Measurements from ENCODE around the gene SHTN1.

The SHTN1 gene

GRCh38 chr10:116889066-116889465 is 115.9 kb downstream of the SHTN1 start:
- no peak for TF ChIP-seq CTCF (IDR thresholded peaks at IDR 0.05; ENCODE audit: extremely low read depth, insufficient read depth, missing control alignments)
- no peak for DNase-seq (ENCODE audit: low spot score)
- in situ Hi-C loops (cut with MboI; ENCODE audit: low pct_unique_long_range_greater_than_20kb, low sequenced_read_pairs, unreplicated experiment), result no loop called here

GRCh38 chr10:116888380-116889055 is 116.5 kb downstream of the SHTN1 start:
- in situ Hi-C loops (cut with MboI; ENCODE audit: low pct_unique_long_range_greater_than_20kb, low sequenced_read_pairs, unreplicated experiment), result no loop called here
- no peak for TF ChIP-seq CTCF (IDR thresholded peaks at IDR 0.05; ENCODE audit: extremely low read depth, insufficient read depth, missing control alignments)
- DNase-seq (ENCODE audit: low spot score), result no peak

DNA sequence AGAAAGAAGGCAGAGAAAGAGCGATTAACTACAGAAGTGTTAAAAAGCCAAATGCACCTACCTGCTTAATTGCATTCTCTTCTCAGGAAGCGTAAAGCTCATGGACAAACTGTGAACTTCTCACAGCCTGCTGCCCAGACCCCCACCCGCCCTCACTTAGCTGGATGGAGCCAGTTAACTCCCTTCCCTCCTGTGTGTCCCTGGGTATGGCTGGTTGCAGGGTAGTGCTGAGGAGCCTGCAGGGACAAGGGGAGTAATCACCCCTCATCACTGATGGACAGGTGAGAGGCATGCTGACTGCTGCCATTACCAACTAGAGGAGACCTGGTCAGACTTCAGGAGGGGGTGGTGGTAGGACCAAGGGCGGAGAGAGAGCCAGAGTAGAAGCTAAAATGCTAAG is 118.2 kb downstream of the SHTN1 start:
- no peak for TF ChIP-seq CTCF (IDR thresholded peaks at IDR 0.05; ENCODE audit: extremely low read depth, insufficient read depth, missing control alignments)
- in situ Hi-C loops (cut with MboI; ENCODE audit: low pct_unique_long_range_greater_than_20kb, low sequenced_read_pairs, unreplicated experiment), result no loop called here
- DNase-seq (ENCODE audit: low spot score), result no peak

GRCh38 chr10:116882639-116883038 is 122.3 kb downstream of the SHTN1 start:
- no peak for DNase-seq (ENCODE audit: low spot score)
- TF ChIP-seq CTCF (IDR thresholded peaks at IDR 0.05; ENCODE audit: extremely low read depth, insufficient read depth, missing control alignments), result no peak
- in situ Hi-C loops (cut with MboI; ENCODE audit: low pct_unique_long_range_greater_than_20kb, low sequenced_read_pairs, unreplicated experiment), result no loop called here

DNA sequence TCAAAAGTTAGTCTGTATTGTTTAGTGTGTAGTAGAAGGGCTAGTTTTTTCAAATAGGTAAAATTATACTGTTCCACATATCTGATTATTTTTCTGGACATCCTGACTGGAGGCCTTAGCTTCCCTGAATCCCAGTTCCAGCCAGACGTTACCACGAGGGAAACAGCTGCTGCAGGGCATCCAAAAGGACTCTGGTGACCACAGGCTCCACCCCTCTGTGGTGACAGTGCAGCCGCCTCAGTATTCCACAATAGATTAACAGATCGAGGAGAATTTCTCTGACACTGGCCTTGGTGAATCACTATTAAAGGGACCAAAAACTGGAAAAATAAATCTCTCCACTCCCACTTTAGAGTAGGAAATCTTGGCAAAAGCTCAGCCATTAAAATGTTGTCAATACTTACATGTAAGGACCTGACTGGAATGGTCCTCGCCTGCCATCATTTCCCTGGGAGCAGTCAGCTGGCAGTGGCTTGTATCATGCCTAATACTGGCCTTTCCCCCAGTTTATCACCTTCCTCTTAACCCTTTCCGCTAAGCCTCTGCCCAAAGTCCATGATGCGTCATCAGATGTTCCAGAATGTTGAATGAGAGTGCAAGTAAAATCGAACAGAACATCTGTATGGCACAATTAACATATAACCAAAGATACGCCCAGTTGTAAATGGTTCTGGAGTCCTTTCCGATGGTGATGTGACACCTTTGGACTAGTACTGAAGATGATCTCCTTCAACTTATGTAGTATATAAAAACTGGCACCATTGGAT is 124.1 kb downstream of the SHTN1 start:
- in situ Hi-C loops (cut with MboI; ENCODE audit: low pct_unique_long_range_greater_than_20kb, low sequenced_read_pairs, unreplicated experiment), result no loop called here
- DNase-seq (ENCODE audit: low spot score), result no peak
- TF ChIP-seq CTCF (IDR thresholded peaks at IDR 0.05; ENCODE audit: extremely low read depth, insufficient read depth, missing control alignments), result no peak

GRCh38 chr10:116879817-116880216 is 125.2 kb downstream of the SHTN1 start:
- no peak for TF ChIP-seq CTCF (IDR thresholded peaks at IDR 0.05; ENCODE audit: extremely low read depth, insufficient read depth, missing control alignments)
- DNase-seq (ENCODE audit: low spot score), result no peak
- in situ Hi-C loops (cut with MboI; ENCODE audit: low pct_unique_long_range_greater_than_20kb, low sequenced_read_pairs, unreplicated experiment), result no loop called here

Measured in GM13977 (cell line).